ENCODE data around the gene CD2AP.

DNA sequence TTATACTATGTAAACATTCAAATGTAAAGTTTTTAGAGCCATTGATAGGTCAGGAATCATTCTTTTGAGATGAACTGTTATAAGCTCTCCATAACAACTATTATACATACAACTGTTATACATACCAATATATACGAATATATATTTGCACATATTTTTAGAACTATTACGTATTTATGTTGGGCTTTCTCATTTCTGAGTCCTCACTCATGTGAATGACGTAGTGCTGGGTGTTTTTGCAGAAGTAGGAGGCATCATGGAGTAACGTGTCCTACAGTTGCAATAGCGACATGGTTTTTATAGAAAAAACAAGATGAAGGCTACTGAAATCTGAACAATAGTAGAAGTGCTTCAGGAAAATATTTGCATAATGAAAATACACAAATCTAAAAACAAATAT lies 184.4 kb downstream of the CD2AP start:
- TF ChIP-seq, protein P1, sequence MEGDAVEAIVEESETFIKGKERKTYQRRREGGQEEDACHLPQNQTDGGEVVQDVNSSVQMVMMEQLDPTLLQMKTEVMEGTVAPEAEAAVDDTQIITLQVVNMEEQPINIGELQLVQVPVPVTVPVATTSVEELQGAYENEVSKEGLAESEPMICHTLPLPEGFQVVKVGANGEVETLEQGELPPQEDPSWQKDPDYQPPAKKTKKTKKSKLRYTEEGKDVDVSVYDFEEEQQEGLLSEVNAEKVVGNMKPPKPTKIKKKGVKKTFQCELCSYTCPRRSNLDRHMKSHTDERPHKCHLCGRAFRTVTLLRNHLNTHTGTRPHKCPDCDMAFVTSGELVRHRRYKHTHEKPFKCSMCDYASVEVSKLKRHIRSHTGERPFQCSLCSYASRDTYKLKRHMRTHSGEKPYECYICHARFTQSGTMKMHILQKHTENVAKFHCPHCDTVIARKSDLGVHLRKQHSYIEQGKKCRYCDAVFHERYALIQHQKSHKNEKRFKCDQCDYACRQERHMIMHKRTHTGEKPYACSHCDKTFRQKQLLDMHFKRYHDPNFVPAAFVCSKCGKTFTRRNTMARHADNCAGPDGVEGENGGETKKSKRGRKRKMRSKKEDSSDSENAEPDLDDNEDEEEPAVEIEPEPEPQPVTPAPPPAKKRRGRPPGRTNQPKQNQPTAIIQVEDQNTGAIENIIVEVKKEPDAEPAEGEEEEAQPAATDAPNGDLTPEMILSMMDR (IDR thresholded peaks at IDR 0.05) = no peak
- TF ChIP-seq POLR2A (IDR thresholded peaks at IDR 0.05) (no peak), POLR2AphosphoS5 (IDR thresholded peaks at IDR 0.05) (no peak), EP300 (IDR thresholded peaks at IDR 0.05) (no peak)

Measured in sigmoid colon (tissue), 4 donors.